Mesendoderm (in vitro differentiated cells): Measurements from ENCODE around the gene ITGAL.

Experiments used
- DNase-seq: peaks from one replicate; pipeline ENCODE4 v3.0.0; 2013
- H2AK5ac ChIP-seq: 2 replicates; pipeline ENCODE4 v1.6.1; 2013; ENCODE audit warnings: low read length, inconsistent platforms
- H2BK120ac ChIP-seq: 2 replicates; pipeline ENCODE4 v1.6.1; 2013; ENCODE audit warnings: low read depth, mild to moderate bottlenecking, low read length, moderate library complexity, mixed read lengths
- H2BK15ac ChIP-seq: replicated peaks from 2 replicates; pipeline ENCODE4 v1.6.1; 2013; ENCODE audit warnings: low read depth, mild to moderate bottlenecking, moderate library complexity
- H2BK5ac ChIP-seq: 2 replicates; pipeline ENCODE4 v1.6.1; 2013; ENCODE audit warnings: low read length, inconsistent platforms
- H3K18ac ChIP-seq: 2 replicates; pipeline ENCODE4 v1.6.1; 2013; ENCODE audit warnings: mild to moderate bottlenecking, low read length, mixed read lengths
- H3K23ac ChIP-seq: one replicate; pipeline ENCODE4 v1.6.1; 2013; ENCODE audit warnings: low read length
- H3K27ac ChIP-seq: 2 replicates; pipeline ENCODE4 v1.5.1; 2013; ENCODE audit warnings: low read depth, mild to moderate bottlenecking, inconsistent platforms, low read length, moderate library complexity
- H3K27me3 ChIP-seq: 2 replicates; pipeline ENCODE4 v1.6.1; 2013; ENCODE audit warnings: low read length, control low read depth, mild to moderate bottlenecking, inconsistent platforms; ENCODE audit not compliant: insufficient read depth, poor library complexity
- H3K36me3 ChIP-seq: 2 replicates; pipeline ENCODE4 v1.6.1; 2013; ENCODE audit warnings: low read length, inconsistent platforms; ENCODE audit not compliant: control insufficient read depth, insufficient read depth
- H3K4ac ChIP-seq: one replicate; pipeline ENCODE4 v1.6.1; 2013; ENCODE audit warnings: low read depth, mild to moderate bottlenecking, low read length, moderate library complexity
- H3K4me1 ChIP-seq: 2 replicates; pipeline ENCODE4 v1.6.1; 2013; ENCODE audit warnings: low read depth, low read length, inconsistent platforms; ENCODE audit not compliant: control insufficient read depth
- H3K4me2 ChIP-seq: 2 replicates; pipeline ENCODE4 v1.6.1; 2013; ENCODE audit warnings: low read length
- H3K4me3 ChIP-seq: 2 replicates; pipeline ENCODE4 v1.5.1; 2013; ENCODE audit warnings: mild to moderate bottlenecking, low read length
- H3K56ac ChIP-seq: one replicate; pipeline ENCODE4 v1.6.1; 2013; ENCODE audit warnings: low read length
- H3K79me1 ChIP-seq: 2 replicates; pipeline ENCODE4 v1.6.1; 2013; ENCODE audit warnings: low read length, inconsistent platforms
- H3K79me2 ChIP-seq: 2 replicates; pipeline ENCODE4 v1.6.1; 2013; ENCODE audit warnings: mild to moderate bottlenecking, low read length; ENCODE audit not compliant: control insufficient read depth, insufficient read depth
- H3K9ac ChIP-seq: 2 replicates; pipeline ENCODE4 v1.6.1; 2013; ENCODE audit warnings: low read length, inconsistent platforms
- H4K5ac ChIP-seq: one replicate; pipeline ENCODE4 v1.6.1; 2013; ENCODE audit warnings: low read length
- H4K8ac ChIP-seq: one replicate; pipeline ENCODE4 v1.6.1; 2013; ENCODE audit warnings: low read depth, mild to moderate bottlenecking, control low read depth, low read length, moderate library complexity
- WGBS: extraction: QIAGEN DNeasy Blood & Tissue Kit; methylation state at CpG from one replicate; pipeline ENCODE4 v1.1.7; 2013; ENCODE audit warnings: low lambda C conversion rate, missing lambda C conversion rate; ENCODE audit not compliant: insufficient coverage; ENCODE audit errors: extremely low coverage; 5-methylcytosine and 5-hydroxymethylcytosine counted together

The ITGAL gene

DNA sequence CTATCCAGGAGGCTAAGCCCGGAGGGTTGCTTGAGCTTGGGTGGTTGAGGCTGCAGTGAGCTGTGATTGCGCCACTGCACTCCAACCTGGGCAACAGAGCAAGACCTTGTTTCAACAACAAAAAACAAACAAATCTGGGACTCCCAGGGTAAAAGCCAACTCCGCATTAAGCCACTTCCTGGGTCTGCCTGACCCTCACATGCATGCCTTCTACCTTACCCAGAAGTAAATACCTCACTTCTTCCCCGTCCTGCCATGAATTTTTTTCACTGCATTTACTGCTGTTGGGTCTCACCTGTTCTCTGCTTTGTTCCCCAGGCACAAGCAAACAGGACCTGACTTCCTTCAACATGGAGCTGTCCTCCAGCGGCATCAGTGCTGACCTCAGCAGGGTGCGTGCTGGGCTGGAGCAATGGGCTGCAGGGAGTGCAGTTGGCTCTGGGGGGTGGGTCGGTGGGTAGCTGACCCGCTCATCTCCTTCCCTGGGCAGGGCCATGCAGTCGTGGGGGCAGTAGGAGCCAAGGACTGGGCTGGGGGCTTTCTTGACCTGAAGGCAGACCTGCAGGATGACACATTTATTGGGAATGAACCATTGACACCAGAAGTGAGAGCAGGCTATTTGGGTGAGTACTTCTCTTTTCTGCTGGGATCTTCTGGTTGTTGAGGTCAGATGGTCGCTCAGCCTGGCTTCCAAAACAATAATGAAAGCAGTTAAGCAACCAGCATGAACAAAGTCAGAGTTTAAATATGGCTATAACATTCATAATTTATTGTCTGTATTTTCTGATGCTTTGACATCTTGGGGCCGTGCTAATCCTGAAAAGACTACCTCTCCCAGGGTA is 16.4 kb downstream of the ITGAL start:
- Histone ChIP-seq H2BK5ac (no peak overlapping the region), H3K79me1 (no peaks in the 10 kb centered on the region), H3K4me2 (no peak overlapping the region), H3K4me3 (no peak overlapping the region), H3K36me3 (no peaks in the 10 kb centered on the region), H3K27me3 (no peaks in the 10 kb centered on the region), H3K4ac (no peak overlapping the region), H3K27ac (no peak overlapping the region), H3K4me1 (no peaks in the 10 kb centered on the region), H3K9ac (no peak overlapping the region), H3K56ac (no peak overlapping the region), H4K5ac (no peak overlapping the region), H3K23ac (no peak overlapping the region), H4K8ac (no peak overlapping the region), H2BK15ac (no peak overlapping the region), H3K79me2 (no peaks in the 10 kb centered on the region), H3K18ac (no peak overlapping the region), H2AK5ac (no peak overlapping the region), H2BK120ac (no peak overlapping the region)
- DNase-seq, result peak; percentile 46
- no CpG with 5 or more reads among the region's 11 CpGs for WGBS

DNA sequence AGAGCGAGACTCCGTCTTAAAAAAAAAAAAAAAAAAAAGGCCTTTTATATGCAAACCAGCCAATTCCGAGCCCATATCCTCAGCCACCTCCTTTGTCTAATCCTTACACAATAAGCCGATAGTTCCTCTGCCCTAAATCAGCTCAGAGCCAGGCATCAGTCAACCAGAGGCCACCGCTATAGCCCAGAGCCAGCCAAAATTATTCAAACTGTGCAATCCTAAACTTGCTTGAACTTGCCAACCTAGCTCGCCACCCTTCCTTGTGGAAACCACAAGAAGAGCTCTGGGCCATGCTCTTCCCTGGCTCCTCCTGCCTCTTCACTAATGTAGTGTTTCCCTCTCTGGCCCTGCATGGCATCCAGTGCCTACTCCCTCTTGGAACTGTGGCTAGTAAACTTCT is 17.7 kb downstream of the ITGAL start:
- Histone ChIP-seq H2BK5ac (no peak overlapping the region), H3K4me1 (no peaks in the 10 kb centered on the region), H3K79me1 (no peaks in the 10 kb centered on the region), H3K4ac (no peak overlapping the region), H4K8ac (no peak overlapping the region), H3K23ac (no peak overlapping the region), H2AK5ac (no peak overlapping the region), H2BK120ac (no peak overlapping the region), H3K4me3 (no peak overlapping the region), H3K4me2 (no peak overlapping the region), H3K18ac (no peak overlapping the region), H3K27me3 (no peaks in the 10 kb centered on the region), H3K9ac (no peak overlapping the region), H3K36me3 (no peaks in the 10 kb centered on the region), H2BK15ac (no peak overlapping the region), H3K79me2 (no peaks in the 10 kb centered on the region), H4K5ac (no peak overlapping the region), H3K27ac (no peak overlapping the region), H3K56ac (no peak overlapping the region)
- no peak for DNase-seq
- WGBS, result no CpG with 5 or more reads among the region's 6 CpGs

DNA sequence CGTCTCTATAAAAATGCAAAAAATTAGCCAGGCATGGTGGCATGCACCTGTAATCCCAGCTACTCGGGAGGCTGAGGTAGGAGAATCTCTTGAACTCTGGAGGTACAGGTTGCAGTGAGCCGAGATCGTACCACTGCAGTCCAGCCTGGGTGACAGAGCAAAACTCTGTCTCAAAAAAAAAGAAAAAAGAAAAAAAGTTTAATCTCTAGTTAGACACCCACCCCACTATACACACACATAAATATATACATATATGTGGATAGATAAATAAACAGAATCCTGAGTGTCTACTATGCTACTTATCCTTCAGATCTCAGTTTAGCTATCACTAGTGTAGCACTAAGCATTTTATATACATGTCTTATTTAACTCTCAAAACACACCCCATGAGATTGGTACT is 18.7 kb downstream of the ITGAL start:
- Histone ChIP-seq H3K23ac (no peak overlapping the region), H3K4ac (no peak overlapping the region), H3K18ac (no peak overlapping the region), H2AK5ac (no peak overlapping the region), H3K56ac (no peak overlapping the region), H4K5ac (no peak overlapping the region), H4K8ac (no peak overlapping the region), H3K27me3 (no peaks in the 10 kb centered on the region), H3K79me1 (no peaks in the 10 kb centered on the region), H3K79me2 (no peaks in the 10 kb centered on the region), H2BK15ac (no peak overlapping the region), H3K4me3 (no peak overlapping the region), H2BK5ac (no peak overlapping the region), H3K4me2 (no peak overlapping the region), H3K9ac (no peak overlapping the region), H3K36me3 (no peaks in the 10 kb centered on the region), H3K4me1 (no peaks in the 10 kb centered on the region), H2BK120ac (no peak overlapping the region), H3K27ac (no peak overlapping the region)
- DNase-seq, result no peak
- WGBS, result no CpG with 5 or more reads among the region's 4 CpGs

DNA sequence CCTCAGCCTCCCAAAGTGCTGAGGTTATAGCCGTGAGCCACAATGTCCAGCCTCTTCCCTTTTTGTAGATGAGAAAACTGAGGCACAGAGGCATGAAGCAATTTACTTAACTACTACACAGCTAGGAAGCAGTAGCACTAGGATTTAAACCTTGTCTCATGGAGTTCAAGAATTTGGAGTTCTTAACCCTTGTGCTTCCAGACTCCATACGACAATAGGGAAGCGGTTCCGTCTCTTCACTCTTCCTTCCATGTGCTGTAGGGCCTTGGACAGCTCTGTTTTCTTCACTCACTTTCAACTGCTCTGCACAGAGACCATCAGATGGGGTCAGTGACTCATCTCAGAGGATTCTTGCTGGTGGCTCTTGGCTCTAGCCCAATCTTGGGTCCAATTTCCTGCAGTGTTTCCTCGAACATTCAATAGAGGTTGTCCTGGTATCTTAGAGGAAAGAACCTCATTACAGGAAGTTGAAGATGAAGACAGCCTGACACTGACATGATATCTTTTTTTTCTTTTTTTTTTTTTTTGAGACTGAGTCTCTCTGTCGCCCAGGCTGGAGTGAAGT is 19.3 kb downstream of the ITGAL start:
- Histone ChIP-seq H2BK5ac (no peak overlapping the region), H3K4me2 (no peak overlapping the region), H2BK120ac (no peak overlapping the region), H3K4ac (no peak overlapping the region), H3K27ac (no peak overlapping the region), H3K56ac (no peak overlapping the region), H2AK5ac (no peak overlapping the region), H4K8ac (no peak overlapping the region), H3K9ac (no peak overlapping the region), H3K79me1 (no peaks in the 10 kb centered on the region), H3K23ac (no peak overlapping the region), H3K36me3 (no peaks in the 10 kb centered on the region), H3K4me1 (no peaks in the 10 kb centered on the region), H3K4me3 (no peak overlapping the region), H3K27me3 (no peaks in the 10 kb centered on the region), H3K79me2 (no peaks in the 10 kb centered on the region), H2BK15ac (no peak overlapping the region), H3K18ac (no peak overlapping the region), H4K5ac (no peak overlapping the region)
- DNase-seq, result peak; percentile 21
- WGBS, result no CpG with 5 or more reads among the region's 6 CpGs

DNA sequence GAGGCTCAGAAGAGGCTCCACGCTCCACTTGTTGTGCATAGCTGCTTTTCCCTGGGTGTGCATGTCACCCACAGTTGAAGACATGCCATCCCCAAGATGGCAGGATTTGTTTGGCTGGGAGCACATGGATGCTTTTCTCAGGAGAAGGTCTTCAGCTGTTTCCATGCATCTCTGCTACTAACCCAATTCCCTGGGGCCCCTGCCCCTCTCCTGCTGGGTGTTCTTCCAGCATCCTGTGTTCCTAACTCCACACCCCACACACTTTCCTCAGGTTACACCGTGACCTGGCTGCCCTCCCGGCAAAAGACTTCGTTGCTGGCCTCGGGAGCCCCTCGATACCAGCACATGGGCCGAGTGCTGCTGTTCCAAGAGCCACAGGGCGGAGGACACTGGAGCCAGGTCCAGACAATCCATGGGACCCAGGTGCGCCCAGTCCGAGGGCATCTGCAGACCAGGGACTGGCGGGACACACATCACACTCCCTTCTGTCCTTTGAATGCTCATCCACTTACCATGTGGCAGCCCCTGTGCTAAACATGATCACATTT is 21.5 kb downstream of the ITGAL start:
- Histone ChIP-seq H2BK15ac (no peak overlapping the region), H3K4me3 (no peak overlapping the region), H3K4me2 (no peak overlapping the region), H3K23ac (no peak overlapping the region), H2BK5ac (no peak overlapping the region), H3K27me3 (no peaks in the 10 kb centered on the region), H3K4me1 (no peaks in the 10 kb centered on the region), H2BK120ac (no peak overlapping the region), H3K4ac (no peak overlapping the region), H3K79me2 (no peaks in the 10 kb centered on the region), H3K79me1 (no peaks in the 10 kb centered on the region), H2AK5ac (no peak overlapping the region), H3K56ac (no peak overlapping the region), H3K27ac (no peak overlapping the region), H3K18ac (no peak overlapping the region), H3K36me3 (no peaks in the 10 kb centered on the region), H4K8ac (no peak overlapping the region), H3K9ac (no peak overlapping the region), H4K5ac (no peak overlapping the region)
- WGBS, result no CpG with 5 or more reads among the region's 11 CpGs
- no peak for DNase-seq
